Measurements from ENCODE around the gene THAP4. TPM values are rescaled to one million over a fixed set of nuclear protein-coding genes. Genes with fewer than 3 reads are reported as not detected.

The THAP4 gene
- total and polyA plus RNA-seq, 2 of the 4 experiments (the other 2 are of a cell fraction) = 33.9 to 55.1 TPM

- Histone ChIP-seq H2BK20ac (ENCODE audit: low read depth, low read length) (no peak overlapping the region), H3K9ac (ENCODE audit: low read depth, low read length) (peak overlapping the region; percentile 88; the same call in 1 of the 2 replicates), H4K20me1 (ENCODE audit: insufficient read depth, low read length) (peaks cover 58% of the 10 kb centered on the region), H2BK15ac (ENCODE audit: low read depth, low read length) (no peak overlapping the region), H3K18ac (ENCODE audit: low read depth, low read length) (no peak overlapping the region), H3K23ac (ENCODE audit: low read depth, low read length) (peak overlapping the region; percentile 79; the same call in 1 of the 2 replicates), H3K9me1 (ENCODE audit: insufficient read depth, low read length) (peaks cover 11% of the 10 kb centered on the region), H3K27me3 (ENCODE audit: control insufficient read depth, insufficient read depth, low read length) (no peaks in the 10 kb centered on the region), H3K56ac (ENCODE audit: extremely low read depth, insufficient read depth, low read length) (peak overlapping the region; percentile 88), H3K9me3 (ENCODE audit: control insufficient read depth, insufficient read depth, low read length) (no peaks in the 10 kb centered on the region), H2AK5ac (ENCODE audit: low read depth, low read length) (no peak overlapping the region), H4K91ac (ENCODE audit: insufficient read depth, low read depth, low read length) (no peak overlapping the region), H3K14ac (replicated peaks; ENCODE audit: low read depth, low read length) (peak overlapping the region; percentile 59; the same call in 1 of the 2 replicates), H3K79me1 (ENCODE audit: low read depth in 1 of 2, low read length in 2 of 2) (peaks cover 32 to 73% of the 10 kb centered on the region in 2 experiments), H3K4ac (ENCODE audit: low read depth, low read length) (peak overlapping the region; percentile 64; the same call in 1 of the 2 replicates), H2AK9ac (replicated peaks; ENCODE audit: low read depth, low read length, poor library complexity) (peak overlapping the region; percentile 98), H3K4me3 (ENCODE audit: insufficient read depth, low read depth, low read length) (peak overlapping the region; percentile 100), H4K5ac (ENCODE audit: low read depth, low read length) (no peak overlapping the region), H2BK5ac (ENCODE audit: low read depth, low read length, poor library complexity, severe bottlenecking) (no peak overlapping the region), H3K36me3 (ENCODE audit: control insufficient read depth, insufficient read depth, low read length) (peaks cover 15% of the 10 kb centered on the region; the same call in 1 of the 2 replicates), H2BK120ac (ENCODE audit: low read depth, low read length) (no peak overlapping the region), H3K27ac (ENCODE audit: insufficient read depth, low read length) (peak overlapping the region; percentile 45; the same call in 1 of the 2 replicates), H3K4me2 (ENCODE audit: low read depth, low read length) (peak overlapping the region; percentile 97), H4K8ac (ENCODE audit: low read depth in 2 of 2, low read length in 2 of 2) (peak overlapping the region; percentile 27 to 53; a peak in 2 of 4 replicates), H2AFZ (replicated peaks; ENCODE audit: low read length, poor library complexity) (peak overlapping the region; percentile 100), H3K4me1 (ENCODE audit: control insufficient read depth, insufficient read depth, low read length) (peaks cover 3% of the 10 kb centered on the region; the same call in 1 of the 2 replicates)
- ChIA-PET CTCF (interaction anchor here (1.1 to 1.6 kb wide), 2 partner anchors 10 to 27 kb away, joined by 3 to 4 read pairs; no protein-coding TSS in a partner anchor), POLR2A (ENCODE audit: unreplicated experiment) (interaction anchor here (0.5 kb wide), 1 partner anchor 396 kb away, joined by 3 read pairs; no protein-coding TSS in a partner anchor)
- intact Hi-C loops (cut with micrococcal nuclease) = loop anchor here (5.0 kb wide), 2 partner anchors 131 to 281 kb away; partner anchors contain the start of genes FARP2 and STK25
- TF ChIP-seq RFX5 (IDR thresholded peaks at IDR 0.05; ENCODE audit: low read depth, low read length) (no peak), MAZ (IDR thresholded peaks at IDR 0.05; ENCODE audit: borderline replicate concordance, low read depth, low read length) (no peak), CTCF (conservative IDR thresholded peaks at IDR 0.05; ENCODE audit: low read depth, low read length) (no peak), ELK1 (IDR thresholded peaks at IDR 0.05; ENCODE audit: borderline replicate concordance, low read depth, low read length) (no peak), MXI1 (IDR thresholded peaks at IDR 0.05; ENCODE audit: borderline replicate concordance, low read depth, low read length) (no peak), RAD21 (IDR thresholded peaks at IDR 0.05; ENCODE audit: low read length) (no peak), BHLHE40 (IDR thresholded peaks at IDR 0.05; ENCODE audit: low read depth, low read length) (no peak), CHD1 (IDR thresholded peaks at IDR 0.05; ENCODE audit: low read depth, low read length) (no peak), FOS (IDR thresholded peaks at IDR 0.05; ENCODE audit: low read depth, low read length) (no peak), MAFK (IDR thresholded peaks at IDR 0.05; ENCODE audit: low read depth, low read length) (no peak), RCOR1 (IDR thresholded peaks at IDR 0.05; ENCODE audit: insufficient replicate concordance, low read length) (no peak)
- ATAC-seq (ENCODE audit: low read depth) = peak; percentile 3
- DNase-seq = peak; percentile 18
- in situ Hi-C loops (cut with MboI; ENCODE audit: low sequenced_read_pairs) = no loop called here
- no TSS peak for BruUV-seq (replicated peaks)
- WGBS, 2 experiments (ENCODE audit: extremely low coverage in 2 of 2, insufficient read length in 1 of 2) = no CpG with 5 or more reads among the region's 67 CpGs
- dilution Hi-C loops (cut with HindIII; ENCODE audit: low sequenced_read_pairs, unreplicated experiment) = no loop called here
Observed at GRCh38 chr2:241637795-241638660, 1.1 kb upstream of the THAP4 start.
